Measurements from ENCODE around the gene PAPOLA. TPM values are rescaled to one million over a fixed set of nuclear protein-coding genes. Genes with fewer than 3 reads are reported as not detected.
A peak's percentile ranks its signal among the peaks of the same experiment; 100 is the strongest.

The PAPOLA gene
- total RNA-seq, 1 donor from 2014 or later = 204 TPM

DNA sequence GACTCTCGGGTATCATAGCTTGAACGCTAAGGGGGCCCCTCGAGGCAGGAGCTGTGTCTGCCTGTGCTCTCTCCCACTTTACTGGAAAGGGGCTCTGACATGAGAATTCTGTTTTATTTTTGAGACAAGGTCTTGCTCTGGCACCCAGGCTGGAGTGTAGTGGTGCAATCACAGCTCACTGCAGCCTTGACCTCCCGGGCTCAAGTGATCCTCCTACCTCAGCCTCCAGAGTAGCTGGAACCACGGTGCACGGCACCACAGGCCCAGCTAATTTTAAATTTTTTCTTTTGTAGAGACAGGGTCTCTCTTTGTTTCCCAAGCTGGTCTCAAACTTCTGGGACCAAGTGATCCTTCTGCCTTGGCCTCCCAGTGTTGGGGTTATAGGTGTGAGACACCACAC is 77.7 kb downstream of the PAPOLA start:
- peaks cover 4% of the 10 kb centered on the region for H3K4me1 Mint-ChIP-seq
- H3K4me3 Mint-ChIP-seq = no peak overlapping the region
- peak; percentile 49 for DNase-seq
- H3K27ac Mint-ChIP-seq = no peak overlapping the region
- no peaks in the 10 kb centered on the region for H3K36me3 Mint-ChIP-seq (ENCODE audit: low read depth)
- no peaks in the 10 kb centered on the region for H3K9me3 Mint-ChIP-seq
- intact Hi-C loops (cut with micrococcal nuclease) = no loop called here
- H3K27me3 Mint-ChIP-seq = peaks cover 6% of the 10 kb centered on the region

DNA sequence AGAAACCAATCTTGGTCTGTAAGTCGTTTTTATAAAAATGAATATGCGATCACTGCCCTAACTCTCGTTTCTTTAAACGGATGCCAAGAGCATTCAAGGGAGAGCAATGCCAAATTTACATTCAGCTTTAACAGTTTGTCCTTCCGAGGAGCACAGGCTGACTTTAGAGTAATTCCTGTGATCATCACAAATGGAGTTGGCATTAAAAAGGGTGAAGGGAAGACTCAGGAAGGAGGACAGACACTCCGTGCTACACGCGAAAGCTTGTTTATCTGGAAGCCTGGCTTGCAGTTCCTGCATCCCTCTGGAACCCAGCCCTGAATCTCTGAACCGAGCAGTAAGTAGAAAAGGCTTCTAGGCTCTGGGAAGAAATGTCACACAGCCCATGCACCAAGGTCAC is 78.4 kb downstream of the PAPOLA start:
- peaks cover 4% of the 10 kb centered on the region for H3K4me1 Mint-ChIP-seq
- intact Hi-C loops (cut with micrococcal nuclease) = no loop called here
- no peak overlapping the region for H3K27ac Mint-ChIP-seq
- H3K9me3 Mint-ChIP-seq = no peaks in the 10 kb centered on the region
- no peaks in the 10 kb centered on the region for H3K36me3 Mint-ChIP-seq (ENCODE audit: low read depth)
- H3K27me3 Mint-ChIP-seq = peaks cover 13% of the 10 kb centered on the region
- no peak overlapping the region for H3K4me3 Mint-ChIP-seq
- peak; percentile 52 for DNase-seq

DNA sequence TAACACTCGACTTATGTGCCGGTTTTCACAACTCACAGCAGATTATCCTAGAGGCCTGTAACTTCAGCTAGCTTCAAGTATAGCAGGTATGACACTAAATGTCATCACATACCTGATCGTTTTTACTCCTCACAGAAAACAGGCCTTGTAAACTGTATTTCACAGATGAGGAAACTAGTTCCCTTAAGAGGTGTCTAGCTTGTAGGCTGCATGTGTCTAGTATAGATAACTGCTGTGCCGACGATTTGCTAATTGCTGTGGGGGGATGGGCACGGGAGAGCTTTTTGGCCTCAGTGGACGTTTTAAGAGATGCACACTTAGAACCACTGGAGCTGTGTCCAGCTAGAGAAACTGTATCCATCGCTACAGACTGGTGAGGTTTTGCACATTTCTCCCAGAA is 78.8 kb downstream of the PAPOLA start:
- no peak for DNase-seq
- intact Hi-C loops (cut with micrococcal nuclease) = no loop called here
- Mint-ChIP-seq H3K27ac (no peak overlapping the region), H3K9me3 (no peaks in the 10 kb centered on the region), H3K27me3 (peaks cover 17% of the 10 kb centered on the region), H3K4me3 (no peak overlapping the region), H3K4me1 (peaks cover 4% of the 10 kb centered on the region), H3K36me3 (ENCODE audit: low read depth) (no peaks in the 10 kb centered on the region)

DNA sequence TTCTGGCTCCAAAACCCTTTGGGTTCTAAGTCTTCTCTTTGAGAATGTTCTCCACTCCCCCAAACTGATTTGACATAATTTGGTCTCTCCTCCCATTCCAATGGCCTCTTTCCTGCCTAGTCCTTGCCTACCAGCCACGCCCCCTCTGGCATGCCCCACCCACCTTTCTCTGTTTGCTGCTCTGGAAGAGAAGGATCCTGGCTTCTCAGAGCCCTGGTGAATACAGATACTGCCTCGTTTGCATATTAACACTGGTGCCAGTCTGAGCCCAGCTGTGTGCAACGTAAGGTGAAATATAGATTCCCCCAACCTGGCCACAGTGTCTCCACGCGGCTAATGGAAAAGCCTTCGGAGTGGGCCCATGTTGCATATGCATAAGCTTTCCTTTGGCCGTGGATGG is 79.7 kb downstream of the PAPOLA start:
- intact Hi-C loops (cut with micrococcal nuclease) = no loop called here
- peaks cover 17% of the 10 kb centered on the region for H3K27me3 Mint-ChIP-seq
- H3K4me3 Mint-ChIP-seq = no peak overlapping the region
- no peak overlapping the region for H3K27ac Mint-ChIP-seq
- H3K9me3 Mint-ChIP-seq = no peaks in the 10 kb centered on the region
- H3K4me1 Mint-ChIP-seq = peaks cover 1% of the 10 kb centered on the region
- H3K36me3 Mint-ChIP-seq (ENCODE audit: low read depth) = no peaks in the 10 kb centered on the region
- peak; percentile 49 for DNase-seq

DNA sequence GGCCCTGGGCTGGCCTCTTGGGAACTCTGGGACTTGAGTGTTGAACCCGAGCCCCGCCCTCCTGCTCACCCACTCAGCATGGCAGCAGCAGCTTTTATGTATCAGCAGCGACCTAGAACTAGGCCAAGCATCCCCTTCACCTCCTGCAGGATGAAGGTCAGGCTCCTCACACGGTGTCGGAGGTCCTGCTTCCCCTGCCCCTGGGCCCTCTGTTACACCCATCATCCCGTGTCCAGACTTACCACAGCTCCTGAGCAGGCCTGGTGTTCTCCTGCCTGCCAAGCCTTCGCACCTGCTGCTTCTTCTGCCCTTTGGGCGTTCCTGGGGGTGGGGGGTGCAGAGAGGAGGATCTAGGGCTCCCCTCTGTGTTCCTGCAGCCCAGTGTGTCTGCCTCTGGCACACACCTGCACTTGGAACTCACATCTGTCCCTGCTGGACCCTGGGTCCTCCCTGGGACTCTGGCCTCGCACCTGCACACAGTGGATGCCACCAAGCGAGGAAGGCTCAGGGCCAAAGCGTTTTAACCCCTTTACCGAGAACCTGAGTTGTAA is 80.3 kb downstream of the PAPOLA start:
- DNase-seq = peak; percentile 47
- intact Hi-C loops (cut with micrococcal nuclease) = no loop called here
- Mint-ChIP-seq H3K4me1 (no peaks in the 10 kb centered on the region), H3K4me3 (no peak overlapping the region), H3K9me3 (no peaks in the 10 kb centered on the region), H3K27ac (no peak overlapping the region), H3K27me3 (peaks cover 17% of the 10 kb centered on the region), H3K36me3 (ENCODE audit: low read depth) (no peaks in the 10 kb centered on the region)

DNA sequence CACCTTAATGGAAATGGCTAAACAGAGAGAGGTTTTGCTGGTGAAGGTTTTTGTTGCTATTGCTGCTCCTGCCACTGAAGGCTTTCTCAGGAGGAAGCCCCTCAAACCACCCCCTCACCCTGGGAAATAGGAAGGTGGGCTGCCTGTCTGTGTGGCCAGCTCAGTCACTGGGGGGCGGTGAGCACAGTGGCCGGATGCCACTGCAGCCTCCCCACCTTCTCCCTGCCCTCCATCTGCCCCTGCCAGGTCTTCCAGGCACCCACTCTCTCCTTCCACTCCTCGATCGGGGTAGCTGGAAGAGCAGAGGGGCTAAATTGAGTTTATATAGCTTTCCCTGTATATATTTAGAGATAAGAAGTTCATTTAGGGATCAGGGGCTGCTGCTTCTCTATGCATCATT is 80.8 kb downstream of the PAPOLA start:
- intact Hi-C loops (cut with micrococcal nuclease) = no loop called here
- Mint-ChIP-seq H3K9me3 (no peaks in the 10 kb centered on the region), H3K4me1 (no peaks in the 10 kb centered on the region), H3K27ac (no peak overlapping the region), H3K27me3 (peaks cover 17% of the 10 kb centered on the region), H3K36me3 (ENCODE audit: low read depth) (no peaks in the 10 kb centered on the region), H3K4me3 (no peak overlapping the region)
- peak; percentile 37 for DNase-seq

DNA sequence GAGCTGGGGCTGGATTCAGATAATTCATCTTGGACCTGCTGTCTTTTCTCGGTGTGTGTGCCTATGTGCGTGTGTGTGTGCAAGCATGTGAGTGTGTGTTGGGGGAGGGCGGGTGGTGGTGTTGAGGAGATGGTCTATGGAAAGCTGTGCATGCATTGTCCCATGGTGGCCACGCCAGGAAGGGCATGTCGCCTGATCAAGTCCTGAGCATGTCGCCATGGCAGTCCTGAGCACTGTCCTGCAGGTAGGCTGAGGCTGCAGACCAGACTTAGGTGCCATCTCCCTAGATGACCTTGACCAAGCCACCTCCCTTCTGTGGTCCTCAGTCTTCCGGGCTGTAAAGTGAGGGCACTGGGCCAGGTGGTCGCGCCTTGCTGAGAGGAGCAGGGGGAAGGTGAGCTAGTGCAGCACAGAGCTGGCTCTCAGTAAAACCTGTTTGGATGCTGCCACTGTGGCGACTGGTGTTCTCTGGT is 81.4 kb downstream of the PAPOLA start:
- no peaks in the 10 kb centered on the region for H3K4me1 Mint-ChIP-seq
- H3K4me3 Mint-ChIP-seq = no peak overlapping the region
- intact Hi-C loops (cut with micrococcal nuclease) = no loop called here
- peak; percentile 51 for DNase-seq
- no peak overlapping the region for H3K27ac Mint-ChIP-seq
- H3K9me3 Mint-ChIP-seq = no peaks in the 10 kb centered on the region
- peaks cover 17% of the 10 kb centered on the region for H3K27me3 Mint-ChIP-seq
- H3K36me3 Mint-ChIP-seq (ENCODE audit: low read depth) = no peaks in the 10 kb centered on the region

DNA sequence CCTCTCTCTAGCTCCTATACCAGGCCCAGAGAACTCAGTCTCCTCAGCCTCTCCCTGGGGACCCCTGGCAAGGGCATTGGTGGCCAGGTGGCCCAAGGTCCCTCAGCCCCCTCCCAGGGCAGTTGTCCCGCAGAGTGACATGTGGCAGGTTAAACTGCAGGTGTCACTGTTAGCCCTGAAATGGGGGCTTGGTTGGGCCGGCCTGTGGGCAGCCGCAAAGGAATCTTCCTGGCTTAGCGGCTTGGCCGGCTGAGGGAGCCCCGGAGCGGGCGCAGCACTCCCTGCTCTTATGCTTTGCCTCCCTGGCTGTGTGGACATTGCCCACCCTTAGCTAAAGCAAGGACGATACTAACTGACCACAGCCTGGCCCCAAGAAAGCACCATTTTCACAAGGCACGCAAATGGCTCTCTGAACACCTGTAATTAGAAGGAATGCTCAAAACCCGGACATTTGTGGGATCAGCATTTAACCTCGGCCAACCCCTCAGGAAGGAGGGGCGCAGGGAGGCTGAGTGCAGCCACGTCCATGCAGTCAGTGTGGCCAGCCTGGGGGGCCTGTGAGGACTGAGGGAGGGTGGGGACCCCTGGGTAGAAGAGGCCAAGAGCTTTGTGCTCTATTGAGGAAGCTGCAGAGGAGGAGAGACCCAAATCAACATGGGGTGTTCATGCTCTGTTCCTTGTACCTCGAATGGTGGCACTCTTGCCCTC is 82.2 kb downstream of the PAPOLA start:
- Mint-ChIP-seq H3K36me3 (ENCODE audit: low read depth) (no peaks in the 10 kb centered on the region), H3K27ac (no peak overlapping the region), H3K4me3 (no peak overlapping the region), H3K9me3 (no peaks in the 10 kb centered on the region), H3K27me3 (peaks cover 21% of the 10 kb centered on the region), H3K4me1 (no peaks in the 10 kb centered on the region)
- intact Hi-C loops (cut with micrococcal nuclease) = no loop called here
- peak; percentile 77 for DNase-seq

DNA sequence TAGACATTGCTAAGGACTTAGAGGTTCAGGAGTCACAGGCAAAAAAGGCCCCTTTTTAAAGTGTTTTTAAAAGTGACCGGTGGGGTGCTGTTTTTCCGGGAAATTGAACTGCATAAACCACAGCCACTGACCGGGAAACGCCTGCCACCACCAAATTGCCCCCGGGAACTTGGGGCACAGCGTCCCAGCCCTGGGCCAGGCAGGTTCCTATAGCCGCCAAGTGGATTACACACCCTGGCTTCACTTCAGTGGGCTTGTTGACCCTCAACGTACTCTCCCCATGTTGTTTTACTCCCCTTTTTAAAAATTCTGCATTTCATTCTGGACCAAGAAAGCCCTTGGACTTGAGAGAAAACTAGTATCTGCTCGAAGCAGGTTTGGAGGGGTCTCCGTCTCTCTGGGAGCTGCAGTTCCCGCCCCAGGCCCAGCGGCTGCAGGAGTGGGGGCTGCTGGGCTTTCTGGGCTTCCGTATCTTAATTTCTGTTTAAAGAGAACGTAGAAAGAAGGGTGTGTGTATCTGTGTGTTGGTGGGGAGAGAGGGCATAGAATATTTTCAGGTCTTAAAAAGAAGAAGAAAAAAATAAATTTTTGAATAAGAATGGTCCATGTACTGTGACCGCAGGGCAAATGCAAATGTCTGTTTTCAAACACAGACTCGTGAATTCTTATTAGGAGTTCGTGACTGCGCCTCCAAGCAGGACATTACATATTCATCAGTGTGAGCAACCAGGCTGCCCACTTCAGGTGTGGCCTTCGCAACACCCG is 82.9 kb downstream of the PAPOLA start:
- no peaks in the 10 kb centered on the region for H3K36me3 Mint-ChIP-seq (ENCODE audit: low read depth)
- no peaks in the 10 kb centered on the region for H3K4me1 Mint-ChIP-seq
- no peak overlapping the region for H3K4me3 Mint-ChIP-seq
- H3K9me3 Mint-ChIP-seq = no peaks in the 10 kb centered on the region
- peaks cover 27% of the 10 kb centered on the region for H3K27me3 Mint-ChIP-seq
- no peak for DNase-seq
- intact Hi-C loops (cut with micrococcal nuclease) = no loop called here
- H3K27ac Mint-ChIP-seq = no peak overlapping the region

DNA sequence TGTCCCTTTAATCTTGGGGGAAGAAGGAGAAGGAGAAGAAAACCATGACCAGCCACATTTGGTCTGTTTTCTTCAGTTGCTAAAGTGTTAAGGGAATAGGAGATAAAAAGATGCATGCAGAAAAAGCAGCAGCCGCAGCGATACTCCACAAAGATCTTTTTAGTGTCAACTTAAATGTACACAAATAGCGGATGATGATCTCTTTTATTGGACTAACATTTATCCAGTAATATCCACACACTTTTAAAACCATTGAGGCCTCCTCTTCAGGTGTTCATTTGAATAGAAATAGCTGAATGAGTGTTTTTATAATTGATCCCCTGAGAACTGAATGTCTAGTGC is 83.5 kb downstream of the PAPOLA start:
- no peaks in the 10 kb centered on the region for H3K9me3 Mint-ChIP-seq
- DNase-seq = no peak

DNA sequence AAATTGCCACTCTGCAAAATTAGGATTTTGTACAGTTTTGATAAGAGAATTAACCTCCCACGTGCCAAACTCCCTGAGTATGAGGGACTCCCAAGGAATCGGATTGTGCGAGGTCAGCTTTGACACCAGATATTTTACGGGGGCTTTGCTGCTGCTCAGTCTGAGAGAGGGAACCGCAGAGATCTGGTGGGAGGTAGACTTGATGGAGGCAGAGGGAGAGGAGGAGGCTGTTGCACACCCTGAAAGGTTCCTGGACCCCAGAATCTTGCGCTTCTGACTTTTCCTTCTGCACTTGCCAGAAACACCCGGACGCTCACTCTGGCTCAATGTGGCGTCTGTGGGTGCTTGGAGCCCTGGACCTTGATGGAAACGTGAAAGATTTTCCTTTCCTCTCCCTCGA is 83.9 kb downstream of the PAPOLA start:
- intact Hi-C loops (cut with micrococcal nuclease) = no loop called here
- no peaks in the 10 kb centered on the region for H3K9me3 Mint-ChIP-seq
- no peaks in the 10 kb centered on the region for H3K36me3 Mint-ChIP-seq (ENCODE audit: low read depth)
- H3K27me3 Mint-ChIP-seq = peaks cover 31% of the 10 kb centered on the region
- DNase-seq = no peak
- no peak overlapping the region for H3K27ac Mint-ChIP-seq
- no peak overlapping the region for H3K4me3 Mint-ChIP-seq
- no peaks in the 10 kb centered on the region for H3K4me1 Mint-ChIP-seq

More for the DNA sequence above, 83.5 kb downstream of the PAPOLA start:
- no peak overlapping the region for H3K4me3 Mint-ChIP-seq
- H3K36me3 Mint-ChIP-seq (ENCODE audit: low read depth) = no peaks in the 10 kb centered on the region
- no peaks in the 10 kb centered on the region for H3K4me1 Mint-ChIP-seq
- H3K27me3 Mint-ChIP-seq = peaks cover 31% of the 10 kb centered on the region
- intact Hi-C loops (cut with micrococcal nuclease) = no loop called here
- H3K27ac Mint-ChIP-seq = no peak overlapping the region

DNA sequence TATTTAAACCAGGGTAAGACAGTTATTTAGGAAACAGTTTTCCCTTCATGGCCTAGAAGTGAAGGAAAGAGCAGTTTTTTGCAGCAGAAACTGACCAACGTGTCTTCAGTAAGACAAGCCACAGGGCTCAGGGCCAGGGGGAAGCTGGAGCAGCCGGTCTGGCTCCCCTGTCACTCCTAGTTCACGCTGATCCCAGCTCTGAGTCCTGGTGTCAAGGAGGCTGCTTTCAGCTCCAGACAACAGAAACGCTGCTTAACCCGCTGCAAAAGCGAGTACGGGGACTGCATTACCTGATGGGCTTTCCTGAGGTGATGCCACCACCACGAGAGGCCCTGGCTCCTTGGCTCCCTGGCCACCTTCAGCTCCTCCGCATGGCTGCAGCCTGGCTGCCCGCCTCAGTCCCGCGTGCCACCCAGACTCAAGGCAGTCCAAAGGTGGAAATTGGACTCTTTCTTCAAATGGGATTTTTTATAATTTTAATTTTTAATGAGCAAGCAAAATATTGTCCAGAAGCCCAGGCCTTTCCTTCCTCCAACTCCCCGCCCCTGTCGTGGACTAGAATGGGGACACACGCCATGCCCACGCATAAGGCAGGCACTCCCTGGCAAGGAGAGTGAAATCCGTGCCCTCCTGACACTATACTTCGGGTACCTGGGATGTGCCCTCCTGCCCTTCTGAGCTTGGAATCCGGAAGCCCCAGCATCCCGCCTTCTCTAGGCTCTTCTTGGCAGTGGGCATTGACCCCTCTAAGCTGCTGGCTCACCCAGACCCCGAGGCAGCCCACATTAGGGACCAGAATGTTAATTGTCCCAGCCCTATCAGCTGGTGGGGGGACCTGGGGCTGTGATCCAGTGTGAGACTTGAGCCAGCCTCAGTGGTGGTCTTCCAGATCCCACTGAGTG is 85.0 kb downstream of the PAPOLA start:
- Mint-ChIP-seq H3K4me1 (peaks cover 3% of the 10 kb centered on the region), H3K4me3 (no peak overlapping the region), H3K27me3 (peaks cover 33% of the 10 kb centered on the region), H3K27ac (no peak overlapping the region), H3K9me3 (no peaks in the 10 kb centered on the region), H3K36me3 (ENCODE audit: low read depth) (no peaks in the 10 kb centered on the region)
- intact Hi-C loops (cut with micrococcal nuclease) = no loop called here
- no peak for DNase-seq

DNA sequence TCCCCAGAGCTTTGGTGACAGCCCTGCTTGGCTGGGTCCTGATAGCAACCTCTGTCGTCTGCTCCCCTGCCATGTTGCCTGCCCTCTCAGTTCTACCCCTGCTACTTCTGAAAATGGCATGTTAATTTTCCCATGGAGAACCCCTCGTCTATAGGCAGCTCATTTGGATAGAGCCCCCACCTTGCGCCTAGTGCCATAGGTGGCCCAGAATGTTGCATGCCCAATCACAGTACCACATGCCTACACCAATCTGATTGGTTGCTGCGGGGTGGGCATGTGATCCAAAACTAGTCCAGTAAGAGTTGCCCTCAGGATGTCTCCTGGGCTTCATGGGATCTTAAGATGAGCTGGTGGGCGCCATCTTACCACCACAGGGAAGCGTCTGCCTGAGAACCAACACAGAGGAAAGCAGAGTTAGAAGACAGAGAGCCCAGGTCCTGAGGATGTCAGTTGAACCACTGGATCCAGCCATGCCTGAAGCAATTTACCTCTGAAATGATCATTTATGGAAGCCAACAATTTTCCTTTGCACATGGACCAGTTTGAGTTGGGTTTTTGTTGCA is 85.7 kb downstream of the PAPOLA start:
- H3K4me1 Mint-ChIP-seq = peaks cover 8% of the 10 kb centered on the region
- no peak overlapping the region for H3K27ac Mint-ChIP-seq
- H3K4me3 Mint-ChIP-seq = no peak overlapping the region
- DNase-seq = no peak
- no peaks in the 10 kb centered on the region for H3K9me3 Mint-ChIP-seq
- peaks cover 33% of the 10 kb centered on the region for H3K27me3 Mint-ChIP-seq
- H3K36me3 Mint-ChIP-seq (ENCODE audit: low read depth) = no peaks in the 10 kb centered on the region
- intact Hi-C loops (cut with micrococcal nuclease) = no loop called here

Measured in activated CD4-positive, alpha-beta T cell treated with anti-CD3 and anti-CD28 coated beads, Interleukin-2, amount 10 ng/mL, durations not matched to agents 24 days and 14 days (primary cell).